Hepatocyte (in vitro differentiated cells): ENCODE data around the gene ZNF689.

Experiments used
- CTCF ChIP-seq: fragments of 200-600 bp; sonication (generic); IDR thresholded peaks from 2 replicates; pipeline ENCODE4 v1.5.1; 2016; ENCODE audit warnings: antibody characterized with exemption, mild to moderate bottlenecking; ENCODE audit not compliant: poor library complexity
- EZH2 ChIP-seq: fragments of 200-600 bp; sonication (generic); IDR thresholded peaks from 2 replicates; pipeline ENCODE4 v1.6.1; 2016; ENCODE audit warnings: antibody characterized with exemption, mild to moderate bottlenecking, borderline replicate concordance

DNA sequence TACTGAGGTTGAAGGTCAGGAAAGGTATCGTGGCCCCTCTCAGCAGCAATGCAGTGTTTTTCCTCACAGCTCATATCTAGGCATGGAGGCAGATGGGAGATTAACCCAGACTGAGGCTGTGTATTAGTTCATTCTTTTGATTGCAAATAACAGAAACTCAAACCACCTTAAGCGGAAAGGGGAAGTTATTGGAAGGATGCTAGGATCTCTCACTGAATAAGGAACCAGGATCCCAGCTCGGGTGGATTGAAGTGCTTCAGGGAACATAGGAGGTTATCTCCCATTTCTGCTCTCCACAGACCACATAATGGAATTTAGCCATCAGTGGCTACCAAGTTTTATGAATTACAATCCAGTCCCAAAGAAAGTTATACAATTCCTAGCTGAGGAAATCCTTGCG is 8.2 kb downstream of the ZNF689 start:
- no peak for TF ChIP-seq CTCF
- TF ChIP-seq EZH2 = no peak
